Hematopoietic multipotent progenitor cell (in vitro differentiated cells): ENCODE results near the gene MAST2. TPM values are rescaled to one million over a fixed set of nuclear protein-coding genes. Genes with fewer than 3 reads are reported as not detected.
"Not testable (repeated sequence)": the region's sequence is repeated elsewhere in the genome, so short reads cannot be mapped to it uniquely, and the experiment has no call there.

Source experiments
- DNase-seq, 3 donors: peaks; one replicate each; pipeline ENCODE4 v3.0.0-alpha.2; 2011 to 2015; ENCODE audit warnings: low read depth in 2 of 3, low spot score in 2 of 3
- total RNA-seq: library from RNA; depleted of rRNA; stranded (reverse); fragments of >200 nt; gene quantifications from one replicate; pipeline ENCODE4 v1.2.3, GENCODE V29; 2012

The MAST2 gene
- total RNA-seq, 1 donor: 24.0 TPM

DNA sequence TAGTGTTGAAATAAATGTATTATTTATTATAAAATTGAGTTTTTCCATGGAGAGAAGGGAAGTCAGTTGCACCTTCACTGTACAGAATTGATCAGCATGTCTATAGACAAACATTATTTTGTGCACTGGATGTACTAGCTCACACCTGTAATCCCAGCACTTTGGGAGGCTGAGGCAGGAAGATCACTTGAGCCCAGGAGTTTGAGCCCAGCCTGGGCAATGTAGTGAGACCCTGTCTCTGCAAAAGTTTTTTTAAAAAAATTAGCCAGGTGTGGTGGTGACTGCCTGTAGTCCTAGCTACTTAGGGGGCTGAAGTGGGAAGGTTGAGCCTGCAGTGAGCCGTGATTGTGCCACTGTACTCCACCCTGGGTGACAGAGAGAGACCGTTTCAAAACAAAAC is 87.7 kb downstream of the MAST2 start:
- DNase-seq: no peak

DNA sequence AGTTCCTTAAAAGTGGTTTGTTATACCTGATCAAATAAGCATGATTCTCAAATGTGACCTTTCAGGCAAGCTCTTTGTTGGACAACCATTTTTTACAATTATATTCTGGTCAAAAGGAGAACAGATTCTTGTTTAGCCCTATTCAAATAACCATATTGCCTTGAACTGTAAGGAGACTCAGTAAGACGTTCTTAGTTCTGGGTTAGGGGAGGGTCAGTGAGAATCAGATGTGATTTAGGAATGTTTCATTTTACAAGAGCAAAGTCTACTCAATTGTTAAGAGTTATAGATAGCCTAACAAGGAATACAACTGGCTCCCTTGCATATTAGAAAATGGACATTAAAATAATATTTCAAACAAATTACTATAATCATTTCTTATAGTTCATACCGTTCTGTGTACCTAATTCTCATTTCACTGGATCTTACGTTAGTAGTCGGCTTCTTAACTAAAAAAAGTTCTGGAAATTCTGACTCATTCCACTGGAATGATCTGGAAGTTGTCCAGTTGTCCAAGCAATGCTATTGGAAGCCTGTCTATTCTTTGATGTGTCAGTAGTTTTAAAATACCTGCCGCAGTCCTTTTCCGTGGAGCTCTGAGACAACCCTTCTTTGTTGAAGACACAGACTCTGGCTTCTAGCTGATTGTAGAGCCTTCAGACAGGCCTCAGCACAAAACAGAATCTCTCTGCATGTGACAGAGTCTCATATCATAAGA is 88.8 kb downstream of the MAST2 start:
- DNase-seq: no peak

DNA sequence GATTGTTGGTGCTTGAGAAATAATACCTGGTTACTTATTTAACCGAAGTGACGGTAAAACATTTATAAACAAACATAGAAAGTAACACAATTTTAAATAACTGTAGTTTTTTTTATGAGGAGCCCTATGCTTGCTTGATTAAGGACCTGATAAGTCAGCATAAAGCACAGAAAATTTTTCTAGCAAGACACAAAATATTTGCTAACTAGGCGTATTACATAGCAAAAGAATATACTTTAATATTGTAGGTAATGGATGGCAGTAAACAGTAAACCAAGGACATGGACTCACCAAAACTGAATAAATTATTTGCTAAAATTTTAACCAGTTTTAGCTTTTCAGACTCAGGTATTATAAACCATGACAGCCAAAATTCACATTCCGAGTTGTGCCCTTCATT is 90.9 kb downstream of the MAST2 start:
- no peak for DNase-seq

DNA sequence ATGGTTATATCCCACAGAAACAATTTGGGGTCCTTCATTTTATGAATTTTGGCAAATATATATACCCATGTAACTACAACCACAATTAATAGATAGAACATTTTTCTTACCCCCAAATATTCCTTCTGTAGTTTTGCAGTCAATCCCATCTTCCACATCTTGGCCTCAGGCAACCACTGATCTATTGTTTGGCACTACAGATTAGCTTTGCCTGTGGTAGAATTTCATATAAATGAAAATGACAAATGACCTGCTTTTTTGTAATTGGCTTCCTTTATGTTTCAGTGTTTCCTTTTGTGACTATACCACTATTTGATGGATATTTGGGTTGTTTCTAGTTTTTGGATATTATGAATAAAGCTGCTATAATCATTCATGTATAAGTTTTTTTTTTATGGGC is 91.5 kb downstream of the MAST2 start:
- DNase-seq: no peak

DNA sequence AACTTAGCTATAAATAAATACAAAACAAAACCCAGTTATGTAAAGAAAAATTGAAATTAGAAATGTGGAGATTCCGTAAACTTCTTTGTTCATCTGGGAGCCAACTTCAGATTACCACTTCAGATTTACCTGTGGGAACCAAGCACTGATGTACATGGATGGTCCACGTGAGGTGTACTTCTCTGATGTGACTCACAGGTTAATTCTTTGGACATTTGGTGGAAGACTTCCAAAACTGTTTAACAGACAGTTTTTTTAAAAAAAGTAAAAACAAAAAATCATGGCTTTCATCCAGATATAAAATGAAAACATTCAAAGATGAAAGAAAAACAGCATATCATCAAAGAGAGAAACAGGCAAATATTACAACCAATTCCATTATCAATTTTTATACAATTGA is 92.0 kb downstream of the MAST2 start:
- DNase-seq: no peak

DNA sequence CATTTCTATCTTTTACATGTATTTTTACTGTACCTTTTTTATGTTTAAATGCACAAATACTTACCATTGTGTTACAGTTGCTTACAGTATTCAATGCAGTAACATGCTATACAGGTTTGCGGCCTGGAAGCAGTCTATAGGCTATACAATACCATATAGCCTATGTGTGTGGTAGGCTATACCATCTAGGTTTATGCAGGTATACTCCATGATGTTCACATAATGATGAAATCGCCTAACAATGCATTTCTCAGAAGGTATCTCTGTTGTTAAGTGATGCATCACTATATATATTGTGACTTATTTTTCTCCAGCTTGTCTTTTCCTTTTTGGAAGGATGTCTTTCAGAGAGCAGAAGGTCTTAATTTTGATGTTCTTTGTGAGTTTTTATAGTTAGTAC is 103.5 kb downstream of the MAST2 start:
- no peak for DNase-seq

DNA sequence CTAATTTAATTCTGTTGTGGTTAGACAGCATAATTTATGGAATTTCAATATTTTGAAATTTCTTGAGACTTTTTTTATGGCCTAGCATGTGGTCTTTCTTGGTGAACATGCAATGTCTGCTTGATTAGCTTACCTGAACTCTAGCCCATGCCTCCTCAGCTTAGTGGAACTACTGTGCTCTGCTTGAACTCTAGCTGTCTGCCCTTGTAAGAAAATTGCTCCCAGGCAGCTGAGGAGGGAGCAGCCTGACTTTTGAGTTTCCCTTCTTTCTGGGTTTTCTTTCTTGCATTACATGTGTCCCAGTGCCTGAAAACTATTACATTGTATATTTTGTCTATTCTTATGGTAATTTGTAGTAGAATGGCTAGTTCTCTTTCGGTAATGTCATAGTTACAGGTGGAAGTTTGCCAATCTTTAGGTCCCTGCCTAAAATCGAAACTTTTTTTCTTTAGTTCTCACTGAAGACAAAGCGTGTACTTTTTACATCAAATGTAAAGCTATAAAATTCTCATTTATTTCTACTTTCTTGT is 105.3 kb downstream of the MAST2 start:
- no peak for DNase-seq

DNA sequence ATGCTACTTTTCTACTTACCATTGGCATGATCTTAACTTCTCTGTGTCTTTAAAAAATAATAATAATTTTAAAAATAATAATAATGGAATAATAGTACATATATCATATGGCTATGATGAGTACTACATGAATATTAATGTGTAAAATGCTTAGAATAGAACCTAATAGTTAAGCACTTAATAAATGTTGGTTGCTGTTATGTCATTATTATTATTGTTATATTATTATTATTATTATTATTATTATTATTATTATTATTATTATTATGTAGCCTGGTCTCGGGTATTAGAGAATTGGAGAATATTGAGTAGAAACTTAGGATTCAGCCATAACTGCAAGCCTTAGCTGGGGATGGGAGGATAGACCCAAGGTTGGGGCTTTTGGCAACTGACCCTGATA is 108.2 kb downstream of the MAST2 start:
- no peak for DNase-seq

DNA sequence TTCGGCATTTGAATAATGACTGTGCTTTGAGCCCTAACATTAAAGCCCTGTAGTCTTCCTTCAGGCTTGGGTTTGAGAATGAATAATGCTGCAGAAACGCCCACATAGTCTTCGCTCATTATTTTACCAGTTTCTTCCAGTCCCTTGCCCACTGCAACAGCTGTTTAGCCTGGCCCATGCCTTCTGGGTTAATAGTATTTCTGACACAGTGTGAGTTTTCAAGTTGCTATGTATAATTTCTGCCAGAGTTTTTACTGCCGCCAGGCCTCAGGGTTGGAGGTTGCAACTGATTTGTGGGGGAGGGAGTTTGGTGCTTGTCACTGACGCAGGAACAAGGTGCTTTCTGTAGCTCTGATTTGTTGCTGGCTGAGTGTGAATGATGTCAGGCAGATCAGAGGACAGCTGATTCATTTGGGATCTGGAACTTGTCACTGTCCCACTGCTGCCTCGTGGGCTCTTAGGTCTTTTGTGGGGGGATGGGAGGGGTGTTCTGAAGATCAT is 109.8 kb downstream of the MAST2 start:
- no peak for DNase-seq

DNA sequence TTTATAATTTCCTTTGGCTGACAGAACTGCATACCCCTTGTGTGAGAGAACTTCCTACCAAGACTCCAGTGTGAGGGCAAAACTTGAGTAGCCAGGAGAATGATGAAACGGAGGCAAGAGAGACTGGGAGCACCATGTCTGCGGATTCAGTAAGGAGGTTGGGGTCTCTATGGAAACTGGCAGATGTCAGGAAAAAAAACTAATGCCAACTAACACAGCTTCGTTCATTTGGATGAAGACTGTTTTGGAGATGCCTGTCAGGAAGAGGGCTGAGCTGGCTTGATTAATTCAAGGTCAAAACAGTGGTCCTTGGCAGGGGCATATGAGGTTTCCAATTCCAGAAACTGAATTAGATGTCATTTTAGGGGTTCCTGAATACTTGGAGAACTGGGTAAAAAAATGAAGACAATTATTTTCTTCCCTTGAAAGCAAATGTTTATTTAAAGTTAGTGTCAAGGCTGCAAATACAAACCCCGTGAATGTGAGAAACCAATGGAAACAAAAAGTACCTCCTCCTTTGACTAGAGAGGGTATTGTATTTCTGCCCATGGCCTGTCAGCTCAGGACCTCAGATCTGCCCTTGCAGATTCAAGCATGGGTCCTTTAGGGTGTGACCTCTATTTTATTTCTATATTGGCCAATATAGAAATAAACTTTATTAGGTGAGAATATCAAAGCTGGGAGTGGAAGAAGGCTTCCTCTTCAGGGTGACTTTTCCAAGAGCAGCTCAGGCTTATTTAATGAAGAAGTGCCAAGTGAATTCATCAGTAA is 110.5 kb downstream of the MAST2 start:
- DNase-seq: no peak

DNA sequence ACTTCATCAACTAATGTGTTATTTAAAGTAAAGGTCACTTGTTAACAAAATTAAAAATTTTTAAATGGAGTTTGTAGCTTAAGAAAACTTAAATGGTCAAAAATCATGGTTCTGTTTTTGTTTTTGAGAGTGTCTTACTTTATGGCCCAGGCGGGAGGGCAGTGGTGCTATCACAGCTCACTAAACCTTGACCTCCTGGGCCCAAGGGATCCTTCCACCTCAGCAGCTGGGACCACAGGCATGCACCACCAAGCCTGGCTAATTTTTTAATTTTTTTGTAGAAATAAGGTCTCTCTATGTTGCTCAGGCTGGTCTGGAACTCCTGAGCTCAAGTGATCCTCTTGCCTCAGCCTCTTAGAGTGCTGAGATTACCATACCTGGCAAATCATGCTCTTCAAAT is 111.4 kb downstream of the MAST2 start:
- DNase-seq: no peak

DNA sequence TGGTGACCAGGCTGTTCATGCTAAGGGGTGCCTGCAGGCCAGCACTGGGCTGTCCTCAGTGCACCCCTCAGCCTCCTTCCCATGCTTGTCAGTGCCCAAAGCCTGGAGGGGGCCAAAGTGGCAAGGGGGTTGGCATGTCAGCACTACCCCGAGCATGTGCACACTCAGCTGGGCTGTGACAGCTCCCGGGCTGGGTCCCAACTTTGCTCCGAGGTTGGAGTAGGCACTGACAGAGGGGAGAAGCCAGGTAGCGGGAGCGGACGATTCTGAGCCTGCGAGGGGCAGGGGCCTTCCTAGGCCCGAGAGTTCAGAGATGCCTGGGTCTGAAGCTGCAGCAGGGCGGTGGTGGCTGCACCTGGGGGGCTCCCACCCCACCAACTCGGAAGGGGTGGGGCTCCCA is 119.0 kb downstream of the MAST2 start:
- DNase-seq: no peak

DNA sequence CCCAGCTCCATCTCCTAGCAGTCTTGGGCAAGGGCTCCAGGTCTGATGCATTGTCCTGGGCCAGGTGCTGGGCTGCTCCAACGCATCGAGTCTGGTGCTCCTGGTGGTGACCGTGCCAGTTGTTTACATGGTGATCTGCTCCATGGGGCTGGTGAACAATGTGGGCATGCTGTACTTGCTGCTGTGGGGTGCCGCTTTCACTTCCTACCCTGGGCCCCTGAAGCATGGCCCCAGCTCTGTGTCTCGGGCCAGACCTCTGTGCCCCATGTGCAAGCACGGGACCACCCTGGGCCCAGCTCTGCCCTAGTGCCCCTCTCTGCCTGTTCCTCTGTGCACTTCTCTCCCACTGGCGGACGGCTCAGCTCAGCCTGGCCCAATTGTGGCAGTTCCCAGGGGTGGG is 119.4 kb downstream of the MAST2 start:
- DNase-seq: no peak

DNA sequence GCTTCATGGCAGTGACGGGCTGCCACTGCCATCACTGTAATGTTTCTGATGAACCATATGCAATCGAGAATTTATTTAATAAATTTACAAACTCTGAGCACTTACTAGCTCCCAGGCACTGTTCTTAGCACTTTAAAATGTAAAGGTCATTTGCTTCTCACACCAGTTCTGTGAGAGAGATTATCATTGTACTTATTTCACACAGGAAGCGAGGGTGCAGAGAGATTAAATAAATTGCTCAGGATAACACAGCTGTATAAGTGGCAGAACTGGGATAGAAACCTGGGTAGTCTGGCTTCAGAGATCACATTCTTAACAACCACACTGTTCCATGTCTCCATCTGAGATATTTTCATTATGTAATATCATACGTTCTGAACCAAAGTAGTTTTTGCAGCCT is 119.9 kb downstream of the MAST2 start:
- DNase-seq: no peak

DNA sequence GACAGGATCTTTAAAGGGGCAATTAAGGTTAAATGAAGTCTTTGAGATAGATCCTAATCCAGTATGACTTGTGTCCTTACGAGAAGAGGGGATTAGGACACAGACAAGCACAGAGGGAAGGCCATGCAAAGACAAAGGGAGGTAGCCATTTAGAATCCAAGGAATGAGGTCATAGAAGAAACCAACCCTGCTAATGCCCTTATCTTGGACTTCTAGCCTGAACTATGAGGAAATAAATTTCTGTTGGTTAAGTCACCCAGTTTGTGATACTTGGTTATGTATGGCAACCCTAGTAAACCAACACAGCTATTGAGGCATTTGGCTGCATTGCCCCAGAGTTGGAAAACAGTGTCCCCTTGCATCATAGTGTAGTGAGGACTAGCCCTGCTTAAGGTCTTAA is 121.3 kb downstream of the MAST2 start:
- DNase-seq: no peak

DNA sequence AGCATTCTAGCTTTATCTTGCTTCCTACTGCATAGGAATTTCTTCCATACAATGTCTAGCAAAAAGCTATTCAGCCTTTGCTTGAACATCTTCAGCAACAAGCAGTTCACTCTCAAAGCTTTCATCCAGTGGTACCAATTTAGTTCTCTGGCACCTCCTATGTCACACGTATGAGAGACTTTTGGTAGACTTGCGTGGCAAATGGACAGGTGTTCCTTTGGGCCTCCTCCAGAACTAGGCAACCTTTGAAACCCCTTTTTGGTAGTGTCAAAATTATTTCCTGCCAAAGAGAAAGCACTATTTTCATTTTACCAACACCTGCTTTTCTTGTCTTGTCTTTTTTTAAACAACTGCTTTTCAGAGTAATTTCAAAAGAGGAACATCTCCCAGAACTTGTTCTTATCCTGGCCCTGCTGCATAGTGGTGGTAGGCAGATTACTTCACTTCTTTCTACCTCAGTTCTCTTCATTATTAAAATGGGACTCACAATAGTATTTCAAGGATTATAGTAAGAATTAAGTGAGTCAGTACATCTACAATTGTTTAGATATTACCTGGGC is 122.4 kb downstream of the MAST2 start:
- DNase-seq: peak in 1 of 3 donors; percentile 30

DNA sequence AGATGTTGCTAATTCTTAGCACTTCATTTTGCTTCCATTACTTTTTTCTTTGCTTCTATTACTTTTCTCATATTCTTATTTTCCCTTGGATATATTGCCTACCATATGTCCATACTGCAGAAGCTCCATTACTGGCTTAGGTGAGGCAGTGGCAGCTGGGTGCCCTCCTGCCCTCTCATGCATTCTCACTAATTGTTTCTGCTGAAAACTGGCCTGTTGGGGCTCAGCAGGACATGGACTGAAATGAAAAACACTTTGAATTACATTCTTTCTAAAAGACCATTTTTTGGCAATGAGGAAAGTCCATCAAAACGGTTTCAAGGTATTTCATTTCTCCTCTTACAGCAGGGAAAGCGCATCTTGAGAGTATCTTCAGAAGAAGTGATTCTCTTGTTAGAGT is 122.9 kb downstream of the MAST2 start:
- no peak for DNase-seq

DNA sequence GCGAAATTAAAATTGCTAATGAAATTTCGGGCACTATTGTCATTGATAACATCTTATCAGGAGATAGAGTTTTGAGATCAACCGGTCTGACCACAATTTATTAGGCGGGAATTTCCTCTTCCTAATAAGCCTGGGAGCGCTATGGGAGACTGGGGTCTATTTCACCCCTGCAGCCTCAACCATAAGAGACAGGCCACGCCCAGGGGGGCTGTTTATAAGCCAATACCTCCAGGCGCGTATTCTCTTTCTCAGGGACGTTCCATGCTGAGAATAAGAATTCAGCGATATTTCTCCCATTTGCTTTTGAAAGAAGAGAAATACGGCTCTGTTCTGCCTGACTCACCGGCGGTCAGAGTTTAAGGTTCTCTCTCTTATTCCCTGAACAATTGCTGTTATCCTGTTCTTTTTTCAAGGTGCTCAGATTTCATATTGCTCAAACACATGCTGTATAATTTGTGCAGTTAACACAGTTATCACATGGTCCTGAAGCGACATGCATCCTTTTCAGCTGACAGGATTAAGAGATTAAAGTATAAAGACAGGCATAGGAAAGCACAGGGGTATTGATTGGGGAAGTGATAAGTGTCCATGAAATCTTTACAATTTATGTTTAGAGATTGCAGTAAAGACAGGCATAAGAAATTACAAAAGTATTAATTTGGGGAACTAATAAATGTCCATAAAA is 124.0 kb downstream of the MAST2 start:
- not testable (repeated sequence) for DNase-seq

DNA sequence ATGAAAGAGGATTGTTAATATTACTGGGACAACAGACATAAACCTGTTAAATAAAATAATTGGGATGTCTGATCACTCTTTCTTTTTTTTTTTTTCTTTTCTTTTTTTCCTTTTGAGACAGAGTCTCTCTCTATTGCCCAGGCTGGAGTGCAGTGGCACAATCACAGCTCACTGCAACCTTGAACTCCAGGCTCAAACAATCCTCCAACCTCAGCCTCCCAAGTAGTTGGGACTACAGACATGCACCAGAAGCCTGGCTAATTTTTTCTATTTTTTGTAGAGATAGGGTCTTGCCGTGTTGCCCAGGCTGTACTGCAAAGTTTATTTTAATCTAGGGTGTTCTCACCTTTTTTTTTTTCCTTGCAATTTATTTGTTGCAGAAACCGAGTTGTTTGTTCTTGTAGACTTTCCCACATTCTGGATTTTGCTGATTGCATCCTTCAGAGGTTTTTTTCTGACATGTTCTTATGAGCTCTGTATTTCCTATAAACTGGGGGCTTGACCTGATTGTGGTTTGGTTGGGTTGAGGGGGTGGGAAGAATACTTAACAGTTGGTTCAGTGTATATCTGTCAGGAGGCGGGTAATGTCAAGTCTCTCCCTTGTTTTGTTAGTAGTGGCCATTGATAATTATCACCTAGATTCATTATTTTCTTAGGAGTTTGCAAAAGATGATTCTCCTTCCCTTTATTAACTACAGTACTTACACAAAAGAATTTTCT is 125.2 kb downstream of the MAST2 start:
- no peak for DNase-seq

DNA sequence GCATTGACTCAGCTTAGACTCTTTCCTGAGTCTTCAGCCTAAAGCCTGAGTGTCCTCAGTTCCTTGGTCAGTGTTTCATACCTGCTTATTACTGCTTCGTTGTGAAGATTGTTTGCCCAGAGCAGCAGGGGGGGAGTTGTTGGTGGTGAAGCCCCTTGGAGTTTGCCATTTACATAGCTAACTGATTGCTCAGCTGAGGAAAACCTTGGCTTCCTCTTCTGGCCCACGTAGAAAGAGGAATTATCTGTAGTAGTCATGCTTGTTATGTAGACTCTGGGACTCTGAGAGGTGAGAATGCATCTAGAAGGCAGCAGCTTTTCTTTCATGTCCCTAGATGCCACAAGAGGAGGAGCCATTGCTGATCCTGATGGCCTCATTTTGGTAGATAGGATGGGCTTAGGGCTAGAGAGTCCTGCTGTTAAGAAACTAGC is 125.9 kb downstream of the MAST2 start:
- DNase-seq: peak in 2 of 3 donors; percentile 22 to 34
